Gastroesophageal sphincter (tissue), 3 donors: ENCODE measurements around the gene TRPV2.

Experiments
- EP300 ChIP-seq: sonication (generic); formaldehyde crosslinking; IDR thresholded peaks from one replicate; pipeline ENCODE4 v1.6.1; 2017; ENCODE audit warnings: antibody characterized with exemption, mild to moderate bottlenecking
- POLR2A ChIP-seq, 2 donors: fragments of 450-650 bp; IDR thresholded peaks; one replicate each; pipeline ENCODE4 v1.6.1; 2017; ENCODE audit warnings: antibody characterized with exemption in 2 of 2, mild to moderate bottlenecking in 2 of 2, moderate library complexity in 1 of 2
- POLR2AphosphoS5 ChIP-seq: sonication (generic); formaldehyde crosslinking; IDR thresholded peaks from one replicate; pipeline ENCODE4 v1.6.1; 2017; ENCODE audit warnings: antibody characterized with exemption
- TF ChIP-seq, protein P1 (sequence below), 4 experiments: fragments of 200-600 bp in 2 of 4; fragments of 450-650 bp in 2 of 4; sonication (generic) in 1 of 4; IDR thresholded peaks; one replicate each; pipeline ENCODE4 v1.5.1; 2017 to 2019; ENCODE audit warnings: antibody characterized with exemption in 4 of 4, mild to moderate bottlenecking in 2 of 4, moderate library complexity in 2 of 4

DNA sequence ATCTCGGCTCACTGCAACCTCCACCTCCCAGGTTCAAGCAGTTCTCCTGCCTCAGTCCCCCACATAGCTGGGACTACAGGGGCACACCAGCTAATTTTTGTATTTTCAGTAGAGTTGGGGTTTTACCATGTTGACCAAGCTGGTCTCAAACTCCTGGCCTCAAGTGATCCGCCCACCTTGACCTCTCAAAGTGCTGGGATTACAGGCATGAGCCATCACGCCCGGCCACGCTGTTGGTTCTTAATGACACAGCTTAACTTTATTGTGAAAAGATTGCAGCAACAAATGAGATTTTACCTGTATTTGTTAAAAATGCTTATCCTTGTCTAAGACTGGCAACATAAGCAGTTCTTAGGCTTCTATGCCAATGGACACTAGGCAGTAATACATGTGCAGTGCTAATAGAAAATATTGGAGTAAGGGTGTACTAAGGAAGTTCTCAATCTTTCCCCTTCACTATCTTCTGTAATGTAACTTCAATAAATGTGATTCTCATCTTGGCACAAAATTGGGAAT is 31.5 kb upstream of the TRPV2 start:
- TF ChIP-seq POLR2A (IDR thresholded peaks at IDR 0.05) (no peak), POLR2AphosphoS5 (no peak), EP300 (no peak)
- TF ChIP-seq, protein P1, sequence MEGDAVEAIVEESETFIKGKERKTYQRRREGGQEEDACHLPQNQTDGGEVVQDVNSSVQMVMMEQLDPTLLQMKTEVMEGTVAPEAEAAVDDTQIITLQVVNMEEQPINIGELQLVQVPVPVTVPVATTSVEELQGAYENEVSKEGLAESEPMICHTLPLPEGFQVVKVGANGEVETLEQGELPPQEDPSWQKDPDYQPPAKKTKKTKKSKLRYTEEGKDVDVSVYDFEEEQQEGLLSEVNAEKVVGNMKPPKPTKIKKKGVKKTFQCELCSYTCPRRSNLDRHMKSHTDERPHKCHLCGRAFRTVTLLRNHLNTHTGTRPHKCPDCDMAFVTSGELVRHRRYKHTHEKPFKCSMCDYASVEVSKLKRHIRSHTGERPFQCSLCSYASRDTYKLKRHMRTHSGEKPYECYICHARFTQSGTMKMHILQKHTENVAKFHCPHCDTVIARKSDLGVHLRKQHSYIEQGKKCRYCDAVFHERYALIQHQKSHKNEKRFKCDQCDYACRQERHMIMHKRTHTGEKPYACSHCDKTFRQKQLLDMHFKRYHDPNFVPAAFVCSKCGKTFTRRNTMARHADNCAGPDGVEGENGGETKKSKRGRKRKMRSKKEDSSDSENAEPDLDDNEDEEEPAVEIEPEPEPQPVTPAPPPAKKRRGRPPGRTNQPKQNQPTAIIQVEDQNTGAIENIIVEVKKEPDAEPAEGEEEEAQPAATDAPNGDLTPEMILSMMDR (IDR thresholded peaks at IDR 0.05), result no peak
